ENCODE measurements around the gene MED12L. TPM values are rescaled to one million over a fixed set of nuclear protein-coding genes. Genes with fewer than 3 reads are reported as not detected.
A peak's percentile ranks its signal among the peaks of the same experiment; 100 is the strongest.

MED12L gene
- total and polyA plus RNA-seq, 9 of the 15 experiments (the other 6 are each of a cell fraction or from before 2014, with no cell fraction given): not detected

DNA sequence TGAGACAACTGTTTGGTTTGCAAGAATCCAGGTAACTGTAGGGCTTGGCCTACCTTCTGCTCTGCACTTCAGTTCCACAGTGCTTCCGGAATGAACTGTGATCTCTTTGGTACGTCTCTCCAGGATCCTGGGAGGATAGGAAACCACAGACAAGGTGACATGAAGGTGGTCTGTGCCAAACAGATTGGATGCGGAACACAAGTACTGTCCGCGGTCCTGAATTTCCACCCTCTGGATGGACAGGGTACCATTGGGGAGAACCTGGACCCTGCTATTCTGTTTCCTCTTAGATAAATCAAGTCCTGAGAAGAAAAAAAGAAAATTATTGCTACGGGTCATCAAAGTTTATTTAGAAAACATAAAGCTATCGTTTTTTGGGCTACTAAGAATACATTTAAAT, 358.1 kb downstream of the MED12L start:
- H4K20me1 ChIP-seq (replicated peaks; ENCODE audit: control insufficient read depth, insufficient read depth, low read length): no peaks in the 10 kb centered on the region
- H3K9me1 ChIP-seq (ENCODE audit: control insufficient read depth, insufficient read depth, low read length): no peaks in the 10 kb centered on the region
- intact Hi-C loops (cut with micrococcal nuclease): no loop called here
- ChIA-PET POLR2A (no interaction called here), CTCF (ENCODE audit: low intra/inter-chr PET ratio) (no interaction called here)
- no peaks in the 10 kb centered on the region for H3K79me2 ChIP-seq (ENCODE audit: control insufficient read depth, insufficient read depth, low read length)
- H3K9me3 ChIP-seq (replicated peaks; ENCODE audit: control insufficient read depth, insufficient read depth, low read depth, low read length): no peaks in the 10 kb centered on the region
- in situ Hi-C loops (cut with MboI): no loop called here
- H3K4me2 ChIP-seq (ENCODE audit: insufficient read depth, low read length): no peak overlapping the region
- H2AFZ ChIP-seq (ENCODE audit: low read depth, low read length): no peak overlapping the region
- ATAC-seq (0 out of 3 replicates have a peak, but pooled peaks have one; percentile 32), FAIRE-seq (no peak), DNase-seq (ENCODE audit: extremely low read depth in 1 of 4, low spot score in 3 of 4) (peak in 2 of 4 experiments; percentile 16)
- no peaks in the 10 kb centered on the region for H3K4me1 ChIP-seq (replicated peaks in 1 of 2; ENCODE audit: control insufficient read depth in 2 of 2, insufficient read depth in 2 of 2, low read length in 2 of 2)
- H3K9ac ChIP-seq (ENCODE audit: insufficient read depth in 1 of 2, low read depth in 2 of 2, low read length in 2 of 2): no peak overlapping the region
- H3K4me3 ChIP-seq: no peak overlapping the region
- TF ChIP-seq ZNF143 (CRISPR knock-in tag; IDR thresholded peaks at IDR 0.05) (no peak), RBM22 (IDR thresholded peaks at IDR 0.05; ENCODE audit: low read depth, low read length, poor library complexity, severe bottlenecking) (no peak), MIER1 (IDR thresholded peaks at IDR 0.05; ENCODE audit: low read depth) (peak; percentile 86), NR4A1 (CRISPR knock-in tag; IDR thresholded peaks at IDR 0.05) (no peak), NR4A1 (tag; IDR thresholded peaks at IDR 0.05) (no peak), ZNF408 (CRISPR knock-in tag; IDR thresholded peaks at IDR 0.05; ENCODE audit: low read depth) (no peak), ZZZ3 (IDR thresholded peaks at IDR 0.05) (no peak), EHMT2 (IDR thresholded peaks at IDR 0.05) (peak; percentile 93)
- TF ChIP-seq, protein P1, sequence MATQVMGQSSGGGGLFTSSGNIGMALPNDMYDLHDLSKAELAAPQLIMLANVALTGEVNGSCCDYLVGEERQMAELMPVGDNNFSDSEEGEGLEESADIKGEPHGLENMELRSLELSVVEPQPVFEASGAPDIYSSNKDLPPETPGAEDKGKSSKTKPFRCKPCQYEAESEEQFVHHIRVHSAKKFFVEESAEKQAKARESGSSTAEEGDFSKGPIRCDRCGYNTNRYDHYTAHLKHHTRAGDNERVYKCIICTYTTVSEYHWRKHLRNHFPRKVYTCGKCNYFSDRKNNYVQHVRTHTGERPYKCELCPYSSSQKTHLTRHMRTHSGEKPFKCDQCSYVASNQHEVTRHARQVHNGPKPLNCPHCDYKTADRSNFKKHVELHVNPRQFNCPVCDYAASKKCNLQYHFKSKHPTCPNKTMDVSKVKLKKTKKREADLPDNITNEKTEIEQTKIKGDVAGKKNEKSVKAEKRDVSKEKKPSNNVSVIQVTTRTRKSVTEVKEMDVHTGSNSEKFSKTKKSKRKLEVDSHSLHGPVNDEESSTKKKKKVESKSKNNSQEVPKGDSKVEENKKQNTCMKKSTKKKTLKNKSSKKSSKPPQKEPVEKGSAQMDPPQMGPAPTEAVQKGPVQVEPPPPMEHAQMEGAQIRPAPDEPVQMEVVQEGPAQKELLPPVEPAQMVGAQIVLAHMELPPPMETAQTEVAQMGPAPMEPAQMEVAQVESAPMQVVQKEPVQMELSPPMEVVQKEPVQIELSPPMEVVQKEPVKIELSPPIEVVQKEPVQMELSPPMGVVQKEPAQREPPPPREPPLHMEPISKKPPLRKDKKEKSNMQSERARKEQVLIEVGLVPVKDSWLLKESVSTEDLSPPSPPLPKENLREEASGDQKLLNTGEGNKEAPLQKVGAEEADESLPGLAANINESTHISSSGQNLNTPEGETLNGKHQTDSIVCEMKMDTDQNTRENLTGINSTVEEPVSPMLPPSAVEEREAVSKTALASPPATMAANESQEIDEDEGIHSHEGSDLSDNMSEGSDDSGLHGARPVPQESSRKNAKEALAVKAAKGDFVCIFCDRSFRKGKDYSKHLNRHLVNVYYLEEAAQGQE (IDR thresholded peaks at IDR 0.05; ENCODE audit: borderline replicate concordance): peak; percentile 96
- TF ChIP-seq, protein P1 (CRISPR knock-in tag; IDR thresholded peaks at IDR 0.05; ENCODE audit: low read depth): peak; percentile 82
- BruUV-seq (replicated peaks): no TSS peak
- peaks cover 0 to 14% of the 10 kb centered on the region in 2 experiments; a peak in 2 of 5 replicates for H3K27me3 ChIP-seq (ENCODE audit: control insufficient read depth in 2 of 2, insufficient read depth in 2 of 2, low read length in 2 of 2)
- no peaks in the 10 kb centered on the region for H3K36me3 ChIP-seq (ENCODE audit: control insufficient read depth, insufficient read depth, low read length)
- 35% methylated on average over 7 of the region's 7 CpGs for WGBS (ENCODE audit: insufficient coverage, low coverage, missing lambda C conversion rate)
- H3K27ac ChIP-seq (ENCODE audit: extremely low read depth, low read depth, low read length): no peak overlapping the region

Data from K562 (cell line).